ENCODE measurements around the gene STK16.

Gene STK16

GRCh38 chr2:219292616-219293015, 47.3 kb downstream of the STK16 start:
- H2AFZ ChIP-seq (ENCODE audit: low read depth) = no peak overlapping the region
- no peaks in the 10 kb centered on the region for H3K36me3 ChIP-seq (ENCODE audit: insufficient read depth)
- no peak overlapping the region for H3K27ac ChIP-seq
- H3K27me3 ChIP-seq (ENCODE audit: insufficient read depth, low read depth) = peaks cover 15% of the 10 kb centered on the region; the same call in 1 of the 2 replicates
- no peaks in the 10 kb centered on the region for H4K20me1 ChIP-seq (ENCODE audit: insufficient read depth)
- TF ChIP-seq CTCF (conservative IDR thresholded peaks at IDR 0.05; ENCODE audit: low read depth, low read length) = no peak
- H3K4me1 ChIP-seq (ENCODE audit: low read depth, poor library complexity, severe bottlenecking) = peaks cover 7% of the 10 kb centered on the region
- H3K4me2 ChIP-seq = no peak overlapping the region
- no peaks in the 10 kb centered on the region for H3K79me2 ChIP-seq (ENCODE audit: insufficient read depth, low read depth)
- no peak overlapping the region for H3K9ac ChIP-seq
- no peak overlapping the region for H3K4me3 ChIP-seq (IDR thresholded peaks at IDR 0.05; ENCODE audit: insufficient read depth, low read depth, low read length)

GRCh38 chr2:219293736-219294231, 48.5 kb downstream of the STK16 start:
- peaks cover 17% of the 10 kb centered on the region; the same call in 1 of the 2 replicates for H3K27me3 ChIP-seq (ENCODE audit: insufficient read depth, low read depth)
- H3K4me1 ChIP-seq (ENCODE audit: low read depth, poor library complexity, severe bottlenecking) = peaks cover 7% of the 10 kb centered on the region
- TF ChIP-seq CTCF (conservative IDR thresholded peaks at IDR 0.05; ENCODE audit: low read depth, low read length) = no peak
- H3K27ac ChIP-seq = no peak overlapping the region
- peak overlapping the region; percentile 83; the same call in 1 of the 2 replicates for H2AFZ ChIP-seq (ENCODE audit: low read depth)
- H3K36me3 ChIP-seq (ENCODE audit: insufficient read depth) = no peaks in the 10 kb centered on the region
- H4K20me1 ChIP-seq (ENCODE audit: insufficient read depth) = no peaks in the 10 kb centered on the region
- H3K9ac ChIP-seq = no peak overlapping the region
- no peaks in the 10 kb centered on the region for H3K79me2 ChIP-seq (ENCODE audit: insufficient read depth, low read depth)
- H3K4me3 ChIP-seq (IDR thresholded peaks at IDR 0.05; ENCODE audit: insufficient read depth, low read depth, low read length) = no peak overlapping the region
- H3K4me2 ChIP-seq = no peak overlapping the region

DNA sequence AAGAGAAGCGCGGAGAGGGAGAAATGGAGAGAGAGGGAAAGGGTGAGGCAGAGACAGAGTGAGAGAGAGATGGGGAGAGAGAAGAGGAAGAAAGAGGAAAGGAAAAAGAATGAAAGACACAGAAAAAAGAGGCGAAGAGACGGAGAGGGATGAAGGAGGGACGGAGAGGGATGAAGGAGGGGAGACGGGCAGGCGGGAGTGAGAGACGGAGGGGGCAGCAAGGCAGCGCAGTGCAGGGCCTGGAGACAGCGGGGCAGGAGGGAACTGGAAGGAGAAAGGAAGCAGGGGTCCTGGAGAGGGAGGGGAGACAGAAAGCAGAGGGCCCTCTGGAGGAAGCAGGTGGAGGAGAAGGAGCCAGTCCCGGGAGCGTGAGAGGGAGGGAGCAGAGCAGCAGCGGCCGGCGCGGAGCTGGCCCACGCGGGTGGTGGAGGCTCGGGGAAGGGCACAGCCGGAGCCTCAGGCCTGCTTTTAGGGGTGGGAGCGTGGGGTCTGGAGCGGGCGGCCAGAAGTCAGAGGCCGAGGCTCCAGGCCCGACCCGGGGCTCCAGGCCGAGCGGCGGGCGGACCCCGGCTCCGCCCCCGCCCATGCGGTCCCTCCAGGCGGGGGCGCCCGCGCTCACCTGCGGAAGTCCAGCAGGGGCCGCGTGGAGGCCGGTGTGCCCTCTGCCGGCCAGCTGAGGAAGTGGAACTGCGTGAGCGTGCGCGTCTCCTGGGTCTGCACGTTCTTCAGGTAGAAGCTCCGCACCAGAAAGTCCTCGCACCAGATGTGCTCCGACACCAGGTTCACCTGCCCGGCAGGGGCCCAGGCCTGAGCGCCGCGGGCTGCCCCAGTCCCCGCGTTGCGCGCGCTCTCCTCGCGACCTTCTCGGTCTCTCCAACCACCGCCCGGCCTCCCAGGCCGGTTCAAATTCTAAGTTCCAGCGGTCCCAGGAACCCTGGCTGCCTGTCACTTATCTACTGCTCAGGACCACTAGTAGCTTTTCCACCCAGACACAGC, 49.4 kb downstream of the STK16 start:
- H3K4me2 ChIP-seq = peak overlapping the region; percentile 86
- peak overlapping the region; percentile 83 for H2AFZ ChIP-seq (ENCODE audit: low read depth)
- H3K79me2 ChIP-seq (ENCODE audit: insufficient read depth, low read depth) = no peaks in the 10 kb centered on the region
- H3K36me3 ChIP-seq (ENCODE audit: insufficient read depth) = no peaks in the 10 kb centered on the region
- peak; percentile 86 for TF ChIP-seq CTCF (conservative IDR thresholded peaks at IDR 0.05; ENCODE audit: low read depth, low read length)
- H3K27ac ChIP-seq = no peak overlapping the region
- peaks cover 7% of the 10 kb centered on the region for H3K4me1 ChIP-seq (ENCODE audit: low read depth, poor library complexity, severe bottlenecking)
- peak overlapping the region; percentile 54; the same call in 1 of the 2 replicates for H3K9ac ChIP-seq
- H3K4me3 ChIP-seq (IDR thresholded peaks at IDR 0.05; ENCODE audit: insufficient read depth, low read depth, low read length) = no peak overlapping the region
- no peaks in the 10 kb centered on the region for H4K20me1 ChIP-seq (ENCODE audit: insufficient read depth)
- peaks cover 23% of the 10 kb centered on the region; the same call in 1 of the 2 replicates for H3K27me3 ChIP-seq (ENCODE audit: insufficient read depth, low read depth)

GRCh38 chr2:219296142-219296541, 50.9 kb downstream of the STK16 start:
- Histone ChIP-seq H3K4me2 (no peak overlapping the region), H3K27me3 (ENCODE audit: insufficient read depth, low read depth) (peaks cover 31% of the 10 kb centered on the region; the same call in 1 of the 2 replicates), H3K27ac (no peak overlapping the region), H3K79me2 (ENCODE audit: insufficient read depth, low read depth) (no peaks in the 10 kb centered on the region), H4K20me1 (ENCODE audit: insufficient read depth) (no peaks in the 10 kb centered on the region), H3K36me3 (ENCODE audit: insufficient read depth) (no peaks in the 10 kb centered on the region), H3K9ac (no peak overlapping the region), H3K4me3 (IDR thresholded peaks at IDR 0.05; ENCODE audit: insufficient read depth, low read depth, low read length) (no peak overlapping the region), H2AFZ (ENCODE audit: low read depth) (no peak overlapping the region), H3K4me1 (ENCODE audit: low read depth, poor library complexity, severe bottlenecking) (peaks cover 11% of the 10 kb centered on the region)
- no peak for TF ChIP-seq CTCF (conservative IDR thresholded peaks at IDR 0.05; ENCODE audit: low read depth, low read length)
